Muscle of back (tissue), 11 donors: ENCODE results near the gene NINJ1. TPM values are rescaled to one million over a fixed set of nuclear protein-coding genes. Genes with fewer than 3 reads are reported as not detected.
A peak's percentile ranks its signal among the peaks of the same experiment; 100 is the strongest.

Source experiments
- DNase-seq, 3 donors: peaks; one replicate each; pipeline versions ENCODE4 v3.0.0 to v3.0.0-alpha.2; 2013
- polyA plus RNA-seq, 10 donors: library from polyadenylated mRNA; unstranded; fragments of 120-200 nt; gene quantifications; one replicate each; pipeline ENCODE4 v1.2.1, GENCODE V29; 2013; ENCODE audit not compliant: insufficient read length in 10 of 10

NINJ1 gene
- polyA plus RNA-seq, 10 donors = 21.4 to 30.8 (median 26.4) TPM

DNA sequence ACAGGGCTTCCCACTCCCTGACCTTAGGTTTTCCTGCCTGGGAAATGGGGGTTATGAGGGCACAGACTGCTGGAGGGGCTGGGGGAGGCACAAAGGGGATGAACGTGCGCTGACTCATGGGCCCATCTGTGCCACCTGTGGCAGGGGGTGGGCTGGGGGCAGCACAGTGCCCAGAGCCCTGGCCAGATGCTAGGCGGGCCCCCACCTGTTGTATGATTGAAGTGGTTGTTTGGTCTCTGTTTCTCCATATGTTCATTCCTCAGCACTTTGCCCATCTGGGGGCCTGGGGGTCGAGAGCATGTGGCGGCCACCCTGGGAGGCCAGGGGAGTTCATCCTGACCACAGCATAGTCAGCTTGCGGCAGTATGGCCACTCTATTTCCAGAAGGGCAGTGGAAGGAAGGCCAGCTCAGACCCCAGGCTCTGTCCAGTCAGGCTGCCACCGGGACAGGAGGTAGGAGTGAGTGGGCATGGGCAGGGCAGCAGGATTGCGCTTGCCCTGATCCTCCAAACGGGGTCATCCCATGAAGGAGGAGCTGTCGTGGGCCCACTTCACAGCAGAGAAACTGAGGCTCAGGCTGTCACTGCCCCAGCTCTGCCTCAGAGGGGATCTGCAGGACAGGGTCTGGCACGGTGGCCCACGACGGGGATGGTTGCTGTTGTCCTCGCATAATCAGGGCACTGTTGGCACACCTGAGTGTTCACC is 841 bp upstream of the NINJ1 start:
- no peak for DNase-seq

DNA sequence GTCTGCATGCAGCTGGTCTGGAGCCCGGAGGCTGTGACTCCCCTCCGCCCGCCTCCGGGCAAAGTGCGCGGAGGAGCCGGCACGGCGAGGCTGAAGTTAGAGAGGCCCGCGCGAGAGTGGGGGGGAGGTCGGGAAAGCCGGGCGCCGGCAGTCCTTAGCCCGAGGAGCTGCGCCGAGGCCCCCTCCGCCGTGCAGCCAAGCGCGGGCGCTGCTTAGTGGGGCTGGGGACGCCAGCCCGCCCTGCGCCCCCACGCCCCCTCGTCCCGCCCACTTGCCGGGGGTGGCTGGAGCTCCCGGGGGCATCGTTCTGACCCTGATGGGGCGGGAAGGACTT is 403 bp downstream of the NINJ1 start:
- peak; percentile 49 to 93 (median 83) for DNase-seq

DNA sequence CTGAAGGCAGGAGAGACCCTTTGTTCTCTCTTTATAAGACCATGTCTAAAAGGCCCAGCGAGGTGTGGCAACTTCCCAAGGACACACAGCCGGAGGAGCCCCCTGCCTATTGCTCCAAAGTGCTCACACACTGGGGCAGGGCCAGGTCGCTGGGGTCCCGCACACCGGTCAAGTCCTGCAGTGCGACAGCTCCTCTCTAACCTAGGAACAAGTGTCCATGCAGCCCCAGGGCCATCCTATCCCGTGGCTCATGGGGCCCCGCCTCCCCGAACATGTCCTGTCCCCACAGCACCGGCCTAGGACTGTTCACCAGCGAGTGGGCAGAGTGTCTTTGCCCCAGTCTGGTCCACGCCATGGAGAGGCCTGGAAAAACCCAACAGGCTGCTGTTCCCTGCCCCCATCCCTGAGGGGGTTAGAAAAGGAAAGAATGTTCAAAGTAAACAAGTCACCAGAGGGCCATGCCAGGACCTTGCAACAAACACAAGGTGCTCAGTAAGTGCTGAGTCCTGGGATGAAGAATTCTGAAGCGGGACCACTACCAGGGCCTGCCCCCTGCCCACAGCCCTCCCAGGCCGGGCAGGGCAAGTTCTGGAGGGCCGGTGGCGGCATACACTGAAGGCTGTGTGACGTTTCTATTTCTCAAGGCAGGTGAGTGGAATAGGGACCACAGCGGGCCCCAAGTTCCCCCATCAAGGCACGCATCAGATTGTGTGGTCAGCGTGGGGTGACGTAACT is 938 bp downstream of the NINJ1 start:
- no peak for DNase-seq

DNA sequence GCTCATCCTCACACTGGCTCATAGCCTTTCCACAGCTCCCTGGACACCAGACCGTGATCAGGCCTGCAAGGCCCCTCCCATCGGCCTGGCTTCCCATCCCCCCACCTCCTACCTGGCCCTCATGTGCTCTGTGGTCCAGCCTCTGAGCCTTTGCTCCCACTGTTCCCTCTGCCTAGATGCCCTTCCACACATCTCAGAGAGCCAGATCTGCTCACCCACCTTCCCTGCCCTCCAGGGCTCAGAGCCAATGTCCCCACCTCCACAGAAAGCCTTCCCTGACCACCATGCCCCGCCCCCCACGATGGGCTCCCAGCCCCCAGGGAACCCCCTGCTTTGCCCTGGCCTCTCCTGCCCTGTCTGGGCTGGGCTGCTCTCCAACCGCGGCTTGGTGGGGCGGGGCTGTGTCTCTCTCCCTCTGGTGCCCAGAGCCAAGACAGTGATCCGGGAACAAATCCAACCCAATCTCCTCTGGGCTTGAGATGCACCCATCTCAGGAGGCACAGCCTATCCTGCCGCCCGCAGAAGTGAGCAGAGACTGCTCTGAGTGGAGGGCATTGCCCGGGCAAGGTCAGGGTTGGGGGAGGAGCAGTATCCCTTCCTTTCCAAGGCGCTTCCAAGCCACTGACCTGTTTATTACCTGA is 1.6 kb downstream of the NINJ1 start:
- DNase-seq = no peak

DNA sequence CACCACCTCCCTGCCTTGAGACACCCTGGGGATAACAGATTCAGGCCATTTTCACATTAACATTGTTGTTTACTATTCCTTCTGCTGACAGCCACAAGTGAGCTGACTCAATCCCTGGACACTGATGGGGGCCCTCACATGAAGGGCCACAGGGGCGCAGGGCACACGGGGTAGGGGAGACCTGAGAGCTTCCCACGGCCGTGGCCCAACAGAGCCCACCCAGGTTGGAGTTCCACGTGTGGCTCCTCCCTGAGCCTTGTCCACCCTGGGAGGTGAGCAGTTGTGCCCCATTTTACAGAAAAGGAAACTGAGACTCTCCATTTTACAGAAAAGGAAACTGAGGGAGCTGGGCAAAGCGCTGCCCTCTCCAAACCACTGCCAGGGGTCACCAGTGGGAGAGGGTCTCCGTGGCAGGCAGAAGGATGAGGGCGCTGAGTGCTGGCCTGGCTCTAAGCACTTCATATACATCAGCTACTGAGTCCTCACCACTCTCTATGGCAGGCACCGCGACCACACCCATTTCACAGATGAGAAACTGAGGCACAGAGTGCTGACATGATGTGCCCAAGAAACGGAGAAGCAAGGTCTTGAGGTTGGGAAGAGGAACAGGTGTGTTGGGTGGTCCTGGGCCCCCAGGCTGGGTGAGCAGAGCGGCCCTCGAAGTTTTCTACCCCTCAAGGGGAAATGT is 2.3 kb downstream of the NINJ1 start:
- DNase-seq = no peak

DNA sequence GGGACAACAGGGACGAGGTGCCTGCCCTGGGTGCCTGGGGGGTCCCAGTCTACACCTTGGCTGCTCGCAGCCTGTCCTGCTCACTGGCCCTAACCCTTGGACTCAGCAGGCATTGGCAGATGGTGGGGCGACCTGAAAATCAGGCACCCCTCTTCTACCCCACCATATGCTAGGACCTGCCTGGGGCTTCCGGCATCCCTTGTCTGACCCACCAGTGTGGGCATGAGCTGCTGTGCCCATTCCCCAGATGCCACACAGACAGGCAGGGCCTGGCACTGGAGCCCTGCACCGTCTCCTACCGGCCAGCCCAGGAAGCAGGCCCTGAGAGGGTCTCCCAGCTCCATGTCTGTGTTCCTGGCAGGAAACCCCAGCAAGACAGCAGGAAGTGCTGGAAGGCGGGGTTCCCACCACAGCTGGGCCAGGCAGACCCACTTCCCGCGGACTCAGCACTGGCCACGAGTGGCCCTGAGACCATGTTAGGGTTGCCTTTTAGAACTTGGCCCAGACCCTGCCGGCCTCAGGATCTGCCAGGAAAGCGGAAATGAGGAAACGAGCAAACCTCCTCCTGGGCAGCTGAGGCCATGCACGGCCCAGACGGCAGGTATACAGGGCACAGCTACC is 3.1 kb downstream of the NINJ1 start:
- DNase-seq = peak in 1 of 3 donors; percentile 72

DNA sequence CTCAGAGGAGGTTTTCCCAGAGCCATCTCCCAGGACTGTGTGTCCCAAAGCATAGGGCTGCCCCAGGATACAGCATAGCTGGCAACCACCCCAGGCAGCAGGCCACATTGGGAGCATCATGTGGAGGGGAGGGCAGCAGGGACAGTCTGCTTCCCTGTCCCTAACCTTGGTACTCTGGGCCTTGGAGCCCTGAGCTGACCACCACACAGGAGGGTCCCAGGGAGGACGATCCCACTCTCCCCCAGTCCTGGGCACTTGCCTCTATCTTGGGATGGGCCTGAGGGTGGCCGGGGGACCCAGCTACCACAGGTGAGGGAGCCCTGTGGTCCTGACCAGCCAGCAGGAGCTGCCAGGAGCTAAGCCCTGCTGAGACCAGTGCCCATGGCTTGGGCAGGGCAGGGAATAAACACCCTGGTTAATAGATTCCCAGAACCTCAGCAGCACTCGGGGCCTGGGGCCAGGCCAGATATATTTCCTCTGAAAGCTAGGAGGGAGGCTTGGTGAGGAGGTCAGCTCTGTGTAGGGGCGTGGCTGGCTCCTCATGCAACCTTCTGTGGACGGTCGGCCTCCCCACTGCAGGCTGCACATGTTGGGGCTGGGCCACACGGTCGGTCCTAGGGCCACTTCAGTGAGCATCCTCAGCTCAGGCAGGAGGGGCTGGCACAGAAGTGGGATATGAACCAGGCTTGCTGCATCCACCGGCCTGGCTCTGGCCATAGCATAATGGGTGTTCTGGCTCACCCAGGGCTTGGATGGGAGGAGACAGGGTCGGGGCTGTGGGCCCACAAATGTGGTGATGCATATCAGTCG is 4.2 kb downstream of the NINJ1 start:
- no peak for DNase-seq

DNA sequence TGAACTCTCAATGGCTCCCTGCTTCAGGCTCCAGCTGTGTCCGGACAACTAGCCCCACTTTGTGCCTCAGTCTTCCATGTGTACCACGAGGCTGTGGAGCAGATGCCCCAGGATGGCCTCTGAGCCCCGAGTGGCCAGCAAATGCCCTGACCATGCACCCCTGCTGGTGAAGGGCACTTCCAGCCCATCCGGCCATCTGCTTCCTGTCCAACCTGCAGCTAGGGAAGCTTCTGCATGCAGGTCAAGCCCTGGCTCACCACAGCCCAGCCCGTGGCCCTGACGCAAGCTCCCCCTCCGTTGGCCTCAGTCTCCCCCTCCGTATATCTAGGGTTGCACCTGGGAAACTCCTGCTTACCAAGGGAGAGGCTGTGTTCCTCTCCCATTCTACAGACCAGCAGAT is 4.8 kb downstream of the NINJ1 start:
- DNase-seq = no peak

DNA sequence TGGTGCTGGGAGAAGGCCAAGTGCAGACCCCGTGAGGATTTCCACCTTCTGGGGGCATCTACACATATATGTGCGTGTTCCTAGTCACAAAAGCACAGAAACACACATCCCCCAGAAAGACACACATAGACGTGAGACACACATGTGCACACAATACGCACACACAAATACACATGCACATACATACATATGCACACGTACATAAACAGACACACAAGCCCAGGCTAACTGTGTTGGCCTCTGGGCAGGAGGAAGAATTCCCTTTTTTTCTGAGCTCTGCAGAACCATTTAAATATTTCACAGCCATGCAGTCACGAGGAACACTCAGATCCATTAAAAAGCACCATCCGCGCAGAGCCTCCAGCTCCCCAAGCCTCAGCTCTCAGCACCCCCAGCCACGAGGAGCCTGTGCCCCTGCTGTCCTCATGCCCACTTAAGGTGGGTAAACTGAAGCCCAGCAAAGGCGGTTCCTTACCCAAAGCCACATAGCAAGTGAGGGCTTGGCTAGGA is 5.3 kb downstream of the NINJ1 start:
- DNase-seq = no peak

DNA sequence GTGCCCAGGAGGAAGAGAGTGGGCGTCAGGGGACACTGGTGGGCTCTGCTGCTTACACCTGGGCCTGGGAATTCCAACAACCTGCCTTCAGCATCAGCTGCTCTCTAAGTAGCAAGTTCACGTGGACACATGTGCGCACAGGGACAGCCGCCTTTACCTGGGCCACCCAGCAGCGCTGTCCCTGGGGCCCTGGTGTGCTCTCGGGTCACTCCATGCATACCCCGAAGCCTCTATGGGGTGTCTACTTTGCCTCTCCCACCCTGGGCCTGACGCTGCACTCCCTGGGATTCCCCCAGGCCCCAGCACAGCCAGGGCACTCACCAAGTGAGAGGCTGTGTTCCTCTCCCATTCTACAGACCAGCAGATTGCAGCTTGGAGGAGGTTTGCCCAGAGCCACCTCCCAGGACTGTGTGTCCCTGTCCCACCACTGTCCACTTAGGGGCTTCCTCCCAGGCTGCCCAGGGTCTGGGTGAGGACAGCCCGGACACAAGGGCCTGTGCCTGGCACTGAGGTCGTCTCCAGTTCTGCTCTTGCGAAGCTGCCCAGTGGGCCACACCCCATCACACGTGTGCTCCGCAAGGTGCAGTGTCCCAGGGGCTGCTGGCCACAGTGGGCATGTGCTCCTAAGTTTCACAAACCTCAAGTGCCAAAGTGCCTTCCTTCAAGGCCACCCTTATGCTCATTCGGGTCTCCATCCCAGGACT is 5.9 kb downstream of the NINJ1 start:
- no peak for DNase-seq

DNA sequence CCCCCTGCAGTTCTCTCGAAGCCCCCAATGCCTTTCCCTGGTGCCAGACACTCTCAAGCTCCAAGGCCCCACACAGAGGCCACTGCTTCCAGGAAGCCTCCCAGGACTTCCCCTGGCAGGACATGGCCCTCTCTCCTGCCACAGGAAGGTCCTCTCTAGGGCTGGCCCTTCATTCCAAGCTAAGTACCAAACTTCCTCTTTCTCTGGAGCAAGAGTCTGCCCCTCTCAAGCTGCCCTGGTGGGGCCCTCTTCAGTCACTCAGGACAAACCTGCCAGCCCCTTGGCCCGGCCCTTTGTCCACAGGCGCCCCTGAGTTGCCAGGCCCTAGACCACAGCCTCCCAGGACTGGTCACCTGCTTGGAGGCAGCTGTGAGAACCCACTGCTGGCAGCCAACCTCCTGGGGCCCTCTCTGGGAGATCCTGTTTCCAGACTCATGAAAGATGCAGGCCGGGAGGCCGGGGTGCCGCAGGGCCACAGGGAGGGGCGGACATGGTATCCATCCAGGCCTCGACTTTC is 6.6 kb downstream of the NINJ1 start:
- peak in 1 of 3 donors; percentile 31 for DNase-seq

DNA sequence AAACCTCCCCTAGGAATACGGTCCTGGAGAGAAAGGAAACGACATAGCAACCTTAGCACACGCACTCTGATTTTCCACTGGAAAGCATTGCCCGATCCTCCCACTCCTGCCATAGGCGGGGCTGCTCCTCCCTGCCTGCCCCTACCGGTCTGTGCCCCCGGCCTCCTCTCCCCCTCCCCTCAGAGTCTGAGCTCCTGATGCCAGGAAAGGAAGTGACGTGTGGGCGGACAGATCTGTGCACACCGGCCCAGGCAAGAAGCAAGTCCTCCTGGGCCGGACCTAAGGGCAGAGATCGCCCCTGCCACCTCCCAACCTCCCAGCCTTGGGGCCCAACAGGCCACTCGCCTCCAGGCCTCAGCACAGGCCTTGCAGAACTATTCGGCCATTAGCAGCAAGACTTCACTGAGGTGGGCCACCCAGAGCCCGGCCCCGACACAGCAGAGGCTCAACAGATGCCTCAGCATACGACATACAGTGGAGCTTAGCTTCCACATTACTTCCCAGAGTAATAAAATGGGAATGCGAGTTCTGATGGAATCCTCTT is 7.2 kb downstream of the NINJ1 start:
- peak in 1 of 3 donors; percentile 74 for DNase-seq

DNA sequence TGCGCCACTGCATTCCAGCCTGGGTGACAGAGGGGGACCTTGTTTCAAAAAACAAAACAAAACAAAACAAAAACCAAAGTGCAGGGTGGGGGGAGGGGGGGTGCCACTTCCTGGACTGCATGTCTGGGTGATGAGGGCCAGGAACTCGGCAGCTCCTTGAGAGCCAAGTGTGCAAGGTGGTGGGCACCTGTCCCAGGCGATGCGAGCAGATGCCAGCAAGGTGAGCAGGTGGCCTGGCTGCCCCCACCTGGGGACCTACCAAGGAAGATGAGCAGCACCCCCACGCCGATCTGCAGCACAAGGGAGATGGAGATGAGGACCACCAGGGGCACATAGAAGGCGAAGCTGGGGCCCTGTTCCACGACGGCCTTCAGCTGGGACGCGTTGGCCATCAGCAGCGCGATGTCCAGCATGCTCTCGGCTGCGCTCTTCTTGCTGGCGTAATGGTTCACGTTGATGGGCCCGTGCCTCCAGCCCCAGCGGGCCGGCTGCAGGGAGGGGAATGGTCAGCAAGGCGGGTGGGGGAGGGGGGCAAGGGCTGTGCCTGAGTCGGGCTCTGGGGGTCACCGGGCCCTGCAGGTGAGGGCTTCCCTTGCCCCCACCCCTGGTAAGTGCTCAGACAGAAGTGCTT is 7.8 kb downstream of the NINJ1 start:
- DNase-seq = no peak

DNA sequence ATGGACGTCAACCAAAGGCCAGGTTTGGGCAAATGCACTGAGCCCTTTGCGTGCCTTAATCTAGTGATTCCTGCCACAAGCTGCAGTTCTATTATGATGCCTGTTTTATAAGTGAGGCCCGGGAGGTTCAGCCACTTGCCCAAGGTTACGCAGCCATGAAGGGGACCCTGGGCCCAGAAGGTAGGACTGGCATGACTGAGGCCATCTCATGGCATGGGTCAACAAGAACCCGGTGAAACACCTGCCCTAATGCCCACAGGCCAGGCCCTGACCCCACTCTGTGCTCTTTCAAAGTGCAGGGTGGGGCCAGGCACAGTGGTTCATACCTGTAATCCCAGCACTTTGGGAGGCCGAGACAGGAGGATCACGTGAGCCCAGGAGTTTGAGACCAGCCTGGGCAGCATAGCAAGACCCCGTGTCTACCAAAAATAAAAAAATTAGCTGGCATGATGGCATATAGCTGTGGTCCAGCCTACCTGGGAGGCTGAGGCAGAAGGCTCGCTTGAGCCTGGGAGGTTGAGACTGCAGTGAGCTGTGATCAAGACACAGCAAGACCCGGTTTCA is 8.6 kb downstream of the NINJ1 start:
- DNase-seq = no peak

DNA sequence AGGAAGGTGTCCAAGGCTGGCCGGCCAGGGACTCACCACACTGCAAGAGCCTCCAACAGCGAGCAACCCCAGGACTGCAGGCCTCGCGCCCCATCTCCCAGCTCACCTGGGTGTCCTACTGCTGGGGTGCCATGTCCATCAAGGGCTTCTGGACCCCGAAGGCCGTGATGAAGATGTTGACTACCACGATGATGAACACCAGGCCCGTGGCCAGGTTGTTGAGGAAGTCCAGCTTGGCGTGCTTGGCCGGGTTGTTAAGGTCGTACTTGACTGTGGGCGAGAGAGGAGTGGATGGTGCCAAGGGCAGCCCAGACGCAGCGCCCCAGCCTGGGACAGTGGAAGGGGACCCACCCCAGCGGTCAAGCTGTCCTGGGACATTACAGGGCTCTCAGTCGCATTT is 9.3 kb downstream of the NINJ1 start:
- DNase-seq = no peak

DNA sequence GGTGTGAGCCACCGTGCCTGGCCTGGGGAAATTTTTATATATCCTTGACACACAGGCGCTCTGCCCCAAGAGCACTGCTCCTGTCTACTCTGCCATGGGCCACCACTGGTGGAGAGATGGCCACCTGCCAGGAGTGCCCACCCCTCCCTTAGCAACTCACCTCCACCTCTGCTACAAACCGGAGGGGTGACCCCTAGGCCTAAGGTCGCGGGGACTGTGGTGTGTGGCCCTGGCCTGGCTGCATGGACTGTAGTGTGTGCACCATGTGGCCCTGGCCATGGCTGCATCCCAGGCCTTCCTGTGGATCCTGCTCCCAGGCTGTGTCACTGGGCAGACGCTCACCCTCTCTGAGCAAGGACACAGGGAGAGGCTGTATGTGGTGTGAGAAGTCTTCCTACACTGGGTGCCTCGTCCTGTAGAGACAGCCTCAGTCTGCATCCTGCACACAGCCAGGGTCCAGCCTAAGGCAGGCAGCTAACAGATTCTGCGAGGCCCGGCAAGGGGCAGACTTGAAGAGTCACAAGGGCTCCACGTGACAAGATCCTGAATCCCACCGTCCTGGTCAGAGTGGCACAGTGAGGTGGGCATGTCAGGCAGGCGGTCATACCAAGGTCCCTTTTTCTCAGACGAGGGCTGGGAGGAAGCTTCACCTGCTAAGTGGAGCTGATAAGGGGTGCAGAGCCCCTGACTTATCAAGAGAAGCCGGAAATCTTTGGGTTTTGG is 10.3 kb downstream of the NINJ1 start:
- DNase-seq = no peak

DNA sequence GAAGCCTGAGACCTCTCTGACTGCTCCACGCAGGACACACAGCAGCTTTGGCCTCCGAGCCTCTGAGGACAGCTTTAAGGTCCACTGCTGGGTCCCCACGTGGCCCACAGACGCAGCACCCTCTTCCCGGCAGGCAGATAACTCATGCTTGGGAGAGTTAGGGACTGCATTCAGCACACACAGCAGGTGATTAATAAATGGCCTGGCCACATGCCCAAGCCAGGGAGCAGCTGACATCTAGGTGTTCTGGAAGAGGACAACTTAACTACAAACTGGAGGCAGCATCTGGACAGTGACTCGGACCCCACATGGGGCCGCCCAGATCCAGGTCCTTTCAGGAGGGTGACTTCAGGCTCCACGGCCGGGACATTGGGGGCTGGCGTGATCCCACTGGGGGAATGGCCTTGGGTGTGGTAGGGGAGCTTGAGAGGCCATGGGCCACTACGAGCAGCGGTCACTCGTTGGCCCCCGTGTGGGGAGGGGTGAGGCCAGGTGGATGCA is 11.3 kb downstream of the NINJ1 start:
- no peak for DNase-seq
